22Rv1 (cell line): Measurements from ENCODE around the gene MALL.
"Not testable (repeated sequence)": the region's sequence is repeated elsewhere in the genome, so short reads cannot be mapped to it uniquely, and the experiment has no call there.

Experiments
- ZFX ChIP-seq: fragments of 450-650 bp; IDR thresholded peaks from 2 replicates; pipeline ENCODE4 v1.6.1; 2017; ENCODE audit warnings: antibody characterized with exemption, borderline replicate concordance
- TF ChIP-seq, protein P1 (sequence below): fragments of 450-650 bp; IDR thresholded peaks from 2 replicates; pipeline ENCODE4 v1.5.1; 2017; ENCODE audit warnings: mild to moderate bottlenecking

DNA sequence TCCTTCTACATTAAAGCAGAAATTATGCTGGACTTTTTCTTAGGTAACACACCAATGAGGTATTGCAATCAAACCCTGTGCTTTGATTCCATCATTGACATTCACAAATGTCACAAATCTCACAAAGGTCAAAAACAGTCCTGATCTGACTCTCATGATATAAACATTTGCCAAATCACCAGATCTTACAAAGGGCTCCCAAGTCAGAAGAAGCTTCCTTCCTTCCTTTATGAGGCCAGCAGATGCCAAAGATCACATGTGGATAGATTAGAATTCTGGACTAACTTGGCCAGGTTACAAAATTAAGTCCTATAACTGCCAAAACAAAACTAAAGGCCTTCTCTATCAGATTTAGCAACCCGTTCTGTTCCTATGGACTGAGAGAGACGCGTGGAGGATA is 53.3 kb downstream of the MALL start:
- TF ChIP-seq, protein P1, sequence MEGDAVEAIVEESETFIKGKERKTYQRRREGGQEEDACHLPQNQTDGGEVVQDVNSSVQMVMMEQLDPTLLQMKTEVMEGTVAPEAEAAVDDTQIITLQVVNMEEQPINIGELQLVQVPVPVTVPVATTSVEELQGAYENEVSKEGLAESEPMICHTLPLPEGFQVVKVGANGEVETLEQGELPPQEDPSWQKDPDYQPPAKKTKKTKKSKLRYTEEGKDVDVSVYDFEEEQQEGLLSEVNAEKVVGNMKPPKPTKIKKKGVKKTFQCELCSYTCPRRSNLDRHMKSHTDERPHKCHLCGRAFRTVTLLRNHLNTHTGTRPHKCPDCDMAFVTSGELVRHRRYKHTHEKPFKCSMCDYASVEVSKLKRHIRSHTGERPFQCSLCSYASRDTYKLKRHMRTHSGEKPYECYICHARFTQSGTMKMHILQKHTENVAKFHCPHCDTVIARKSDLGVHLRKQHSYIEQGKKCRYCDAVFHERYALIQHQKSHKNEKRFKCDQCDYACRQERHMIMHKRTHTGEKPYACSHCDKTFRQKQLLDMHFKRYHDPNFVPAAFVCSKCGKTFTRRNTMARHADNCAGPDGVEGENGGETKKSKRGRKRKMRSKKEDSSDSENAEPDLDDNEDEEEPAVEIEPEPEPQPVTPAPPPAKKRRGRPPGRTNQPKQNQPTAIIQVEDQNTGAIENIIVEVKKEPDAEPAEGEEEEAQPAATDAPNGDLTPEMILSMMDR: not testable (repeated sequence)
- TF ChIP-seq ZFX: not testable (repeated sequence)
